WI38 (cell line): ENCODE measurements around the gene FAM131C.
"Not testable (repeated sequence)": the region's sequence is repeated elsewhere in the genome, so short reads cannot be mapped to it uniquely, and the experiment has no call there.

Experiments
- H3K4me3 ChIP-seq: 2 replicates; pipeline ENCODE4 v1.5.1; 2011; ENCODE audit warnings: low read depth, mild to moderate bottlenecking, control low read depth, low read length
- TF ChIP-seq, protein P1 (sequence below): IDR thresholded peaks from 2 replicates; pipeline ENCODE4 v1.5.1; 2012; ENCODE audit warnings: low read depth, mild to moderate bottlenecking, control low read depth, low read length

The FAM131C gene

DNA sequence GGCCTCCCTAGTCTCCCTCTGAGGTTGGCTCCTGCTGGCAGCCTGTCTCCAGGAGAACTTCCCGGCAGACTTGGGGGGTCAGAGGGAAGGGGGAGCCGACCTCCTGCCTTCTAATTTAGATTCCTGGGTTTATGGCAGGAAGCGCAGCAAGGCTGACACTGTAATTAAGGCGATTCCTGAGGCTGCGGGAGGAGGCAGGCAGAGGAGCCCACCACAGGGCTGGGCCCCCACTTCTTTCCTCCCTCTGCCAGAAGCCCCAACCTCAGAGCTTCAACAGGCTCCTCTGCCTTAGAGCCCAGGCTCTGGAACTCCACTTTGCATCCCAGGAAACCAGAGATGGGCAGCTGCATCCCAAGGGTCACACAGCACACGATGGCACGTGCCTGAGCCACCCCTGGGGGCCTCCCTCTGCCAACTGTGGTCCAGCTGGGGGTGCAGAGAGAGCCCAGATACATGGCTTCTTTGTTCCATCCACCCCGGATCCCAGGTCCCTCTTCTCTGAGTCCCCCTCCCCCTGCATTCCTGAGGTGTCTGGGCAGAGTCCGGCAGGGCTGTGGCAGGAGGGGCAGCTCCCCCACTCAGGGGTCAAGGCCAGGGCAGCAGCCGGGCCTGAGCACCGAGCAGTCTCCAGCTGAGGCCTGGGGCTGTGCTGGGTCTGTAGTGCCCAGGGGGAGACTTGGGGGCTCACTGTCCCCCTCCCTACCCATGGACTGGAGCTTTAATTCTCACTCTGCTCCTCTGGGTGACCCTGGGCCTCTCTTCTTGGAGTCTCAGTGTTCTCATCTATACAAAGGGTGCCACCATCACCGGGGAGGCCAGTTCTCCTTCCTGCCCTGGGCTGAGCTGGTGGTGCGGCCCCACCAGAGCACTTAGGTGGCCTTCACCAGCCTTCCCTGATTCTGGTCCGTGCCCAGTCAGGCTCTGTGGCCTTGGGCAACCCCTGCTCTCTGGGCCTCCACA is 39.4 kb upstream of the FAM131C start:
- TF ChIP-seq, protein P1, sequence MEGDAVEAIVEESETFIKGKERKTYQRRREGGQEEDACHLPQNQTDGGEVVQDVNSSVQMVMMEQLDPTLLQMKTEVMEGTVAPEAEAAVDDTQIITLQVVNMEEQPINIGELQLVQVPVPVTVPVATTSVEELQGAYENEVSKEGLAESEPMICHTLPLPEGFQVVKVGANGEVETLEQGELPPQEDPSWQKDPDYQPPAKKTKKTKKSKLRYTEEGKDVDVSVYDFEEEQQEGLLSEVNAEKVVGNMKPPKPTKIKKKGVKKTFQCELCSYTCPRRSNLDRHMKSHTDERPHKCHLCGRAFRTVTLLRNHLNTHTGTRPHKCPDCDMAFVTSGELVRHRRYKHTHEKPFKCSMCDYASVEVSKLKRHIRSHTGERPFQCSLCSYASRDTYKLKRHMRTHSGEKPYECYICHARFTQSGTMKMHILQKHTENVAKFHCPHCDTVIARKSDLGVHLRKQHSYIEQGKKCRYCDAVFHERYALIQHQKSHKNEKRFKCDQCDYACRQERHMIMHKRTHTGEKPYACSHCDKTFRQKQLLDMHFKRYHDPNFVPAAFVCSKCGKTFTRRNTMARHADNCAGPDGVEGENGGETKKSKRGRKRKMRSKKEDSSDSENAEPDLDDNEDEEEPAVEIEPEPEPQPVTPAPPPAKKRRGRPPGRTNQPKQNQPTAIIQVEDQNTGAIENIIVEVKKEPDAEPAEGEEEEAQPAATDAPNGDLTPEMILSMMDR: no peak
- no peak overlapping the region for H3K4me3 ChIP-seq

DNA sequence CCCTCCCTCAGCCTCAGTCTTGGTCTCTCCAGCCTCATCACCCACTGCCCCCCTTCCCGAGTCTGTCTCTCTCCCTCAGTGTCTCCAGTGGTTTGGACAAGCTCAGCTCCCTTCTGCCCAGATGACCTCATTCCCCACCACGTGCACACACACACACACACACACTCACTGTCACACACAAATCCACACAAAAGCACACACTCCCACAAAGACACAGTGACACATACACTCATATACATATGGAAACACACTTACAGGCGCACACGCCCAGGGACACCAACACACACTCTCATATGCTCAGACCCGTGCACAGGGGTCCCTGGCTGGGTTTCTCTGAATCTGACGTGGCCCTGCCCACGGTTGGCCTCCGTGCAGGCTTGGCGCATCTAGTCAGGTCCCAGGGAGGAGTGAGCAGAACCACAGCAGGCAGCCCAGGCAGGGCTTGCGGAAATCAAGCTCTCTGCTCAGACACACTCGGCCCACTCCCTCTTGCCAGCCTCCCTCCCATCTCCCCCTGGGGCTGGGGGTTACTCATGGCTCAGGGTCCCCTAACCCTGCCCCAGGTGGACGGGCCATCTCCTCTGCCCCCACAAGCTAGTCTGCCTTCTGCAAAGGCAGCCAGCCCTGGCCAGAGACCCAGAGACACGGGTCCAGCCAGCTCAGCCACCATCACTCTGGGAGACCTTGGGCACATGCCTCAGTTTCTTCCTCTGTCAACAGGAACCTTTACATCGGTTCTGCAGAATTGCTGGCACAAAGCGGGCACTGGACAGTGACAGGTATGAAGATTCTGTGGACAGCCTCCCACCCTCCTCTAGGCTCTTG is 38.5 kb upstream of the FAM131C start:
- H3K4me3 ChIP-seq: no peak overlapping the region
- TF ChIP-seq, protein P1: no peak

DNA sequence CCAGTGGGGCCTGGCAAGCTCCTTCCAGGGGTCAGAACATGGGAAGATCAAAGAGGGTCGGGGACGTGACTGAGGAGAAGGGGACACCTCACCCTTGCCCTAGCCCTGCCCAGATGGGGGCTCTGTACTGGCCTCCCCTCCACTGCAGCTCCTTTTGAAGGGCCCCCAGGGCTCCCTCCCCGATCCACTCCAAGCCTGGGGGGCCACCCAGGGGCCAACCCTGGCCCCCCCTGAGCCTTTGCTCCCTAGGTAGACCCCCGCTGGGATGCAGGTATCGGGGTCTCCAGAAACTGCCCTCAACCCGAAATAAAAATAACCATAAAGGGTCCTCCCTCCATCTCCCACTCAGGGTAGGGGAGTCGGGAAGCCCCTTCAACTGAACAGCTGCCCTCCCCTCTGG is 37.4 kb upstream of the FAM131C start:
- TF ChIP-seq, protein P1: no peak

DNA sequence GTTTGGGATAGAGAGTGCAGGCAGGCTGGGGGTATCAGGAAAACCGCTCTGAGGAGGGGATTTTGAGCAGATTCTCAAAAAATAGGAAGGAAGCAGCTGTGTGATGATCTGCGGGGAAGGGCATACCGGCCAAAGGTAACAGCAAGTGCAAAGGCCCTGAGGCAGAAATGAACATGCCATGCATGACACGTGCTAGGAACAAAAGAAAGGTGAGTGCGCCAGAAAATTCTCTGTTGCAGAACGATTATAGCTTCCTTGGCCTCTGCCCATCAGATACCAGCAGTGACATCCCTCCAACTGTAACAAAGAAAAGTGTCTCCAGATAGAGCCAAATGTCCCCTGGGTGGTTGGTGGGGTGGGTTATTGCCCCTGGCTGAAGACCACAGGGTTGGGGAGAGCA is 37.0 kb upstream of the FAM131C start:
- H3K4me3 ChIP-seq: no peak overlapping the region
- TF ChIP-seq, protein P1: no peak

More for the DNA sequence above, 37.4 kb upstream of the FAM131C start:
- H3K4me3 ChIP-seq: no peak overlapping the region

DNA sequence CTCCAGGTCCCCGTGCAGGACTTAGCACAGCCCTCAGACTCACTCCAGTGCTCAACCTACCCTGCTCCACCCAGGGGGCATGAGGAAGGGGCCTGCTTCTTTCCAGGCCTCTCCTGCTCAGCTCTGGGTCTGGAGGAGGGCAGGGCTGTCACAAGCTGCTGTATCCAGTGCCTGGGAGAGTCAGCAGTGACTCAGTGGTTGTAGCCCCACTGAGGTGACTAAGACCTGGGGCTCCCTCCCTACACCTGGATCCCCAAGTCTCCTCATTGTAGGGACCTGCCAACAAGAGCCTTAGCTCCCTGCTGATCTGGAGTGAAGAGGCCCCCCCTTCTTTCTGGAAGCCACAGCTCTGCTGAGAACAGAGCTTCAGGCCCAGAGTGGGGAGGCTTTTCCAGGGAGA is 36.1 kb upstream of the FAM131C start:
- no peak overlapping the region for H3K4me3 ChIP-seq
- TF ChIP-seq, protein P1: no peak

DNA sequence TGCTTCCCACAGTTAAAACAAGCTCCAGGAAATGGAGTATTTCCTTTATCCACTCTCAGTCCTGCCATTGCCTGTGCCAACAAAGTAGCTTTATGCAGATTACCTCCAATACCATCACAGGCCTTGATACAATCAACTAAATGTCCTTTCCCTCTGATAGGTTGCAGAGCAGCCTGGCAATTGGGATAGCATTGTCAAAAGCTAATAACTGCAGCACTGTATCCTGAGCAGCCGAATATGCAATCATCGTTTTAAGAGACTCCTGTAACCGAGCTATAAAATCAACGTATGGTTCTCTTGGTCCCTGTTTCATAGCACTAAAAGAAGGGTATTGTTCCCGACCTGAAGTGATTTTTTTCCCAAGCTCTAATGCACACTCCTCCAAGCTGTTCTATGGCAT is 33.6 kb upstream of the FAM131C start:
- not testable (repeated sequence) for H3K4me3 ChIP-seq

DNA sequence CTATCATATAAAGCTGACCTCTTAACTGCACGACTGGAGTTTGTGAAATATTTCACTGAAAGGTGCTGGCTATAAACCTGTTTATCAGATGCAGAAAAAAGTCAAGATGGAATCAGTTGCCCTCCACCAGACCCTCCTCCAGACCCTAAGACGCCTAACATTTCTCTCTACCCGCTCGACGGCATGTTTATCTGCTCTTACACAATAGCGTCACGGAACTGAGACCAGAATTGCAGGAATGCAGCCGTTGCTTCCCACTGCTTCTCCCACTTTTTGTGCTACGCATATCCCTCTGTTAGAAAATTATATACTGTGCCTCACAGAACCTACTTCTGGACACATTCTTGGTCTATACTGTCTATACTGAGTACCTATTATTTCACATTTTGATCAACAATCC is 28.2 kb upstream of the FAM131C start:
- H3K4me3 ChIP-seq: no peak overlapping the region
- TF ChIP-seq, protein P1: no peak
